Measurements from ENCODE around the gene SEC11C. TPM values are rescaled to one million over a fixed set of nuclear protein-coding genes. Genes with fewer than 3 reads are reported as not detected.
A peak's percentile ranks its signal among the peaks of the same experiment; 100 is the strongest.

The SEC11C gene
- total and polyA plus RNA-seq, 2 of the 13 experiments (the other 11 are each of a cell fraction or from before 2014, with no cell fraction given), result 71.9 to 297 TPM

- TF ChIP-seq ZNF770 (CRISPR knock-in tag; IDR thresholded peaks at IDR 0.05) (no peak), ZNF639 (CRISPR knock-in tag; conservative IDR thresholded peaks at IDR 0.05) (no peak), ZNF407 (CRISPR knock-in tag; IDR thresholded peaks at IDR 0.05; ENCODE audit: not compliant biosample characterization) (peak; percentile 82), ZNF773 (CRISPR knock-in tag; IDR thresholded peaks at IDR 0.05; ENCODE audit: borderline replicate concordance) (no peak; the same call in 1 of the 2 replicates), HNF1B (CRISPR knock-in tag; IDR thresholded peaks at IDR 0.05) (peak; percentile 90), ZNF777 (CRISPR knock-in tag; IDR thresholded peaks at IDR 0.05) (peak; percentile 78; the same call in 1 of the 2 replicates), ZBTB7A (CRISPR knock-in tag; IDR thresholded peaks at IDR 0.05) (no peak), TEAD2 (CRISPR knock-in tag; IDR thresholded peaks at IDR 0.05) (no peak), HOXA5 (CRISPR knock-in tag; IDR thresholded peaks at IDR 0.05) (peak; percentile 79), ZMYM4 (CRISPR knock-in tag; IDR thresholded peaks at IDR 0.05) (peak; percentile 76), FOXC1 (CRISPR knock-in tag; IDR thresholded peaks at IDR 0.05; ENCODE audit: borderline replicate concordance) (peak; percentile 82; the same call in 1 of the 2 replicates), JUNB (CRISPR knock-in tag; IDR thresholded peaks at IDR 0.05; ENCODE audit: borderline replicate concordance) (no peak), CEBPG (CRISPR knock-in tag; IDR thresholded peaks at IDR 0.05) (no peak), ATF7 (IDR thresholded peaks at IDR 0.05) (no peak), ATF7 (CRISPR knock-in tag; IDR thresholded peaks at IDR 0.05) (no peak), TBX3 (IDR thresholded peaks at IDR 0.05; ENCODE audit: borderline replicate concordance) (no peak)
Measured at GRCh38 chr18:59139615-59140301, at the start of gene SEC11C (continued).
